Kidney glomerular epithelial cell (primary cell): Measurements from ENCODE around the gene ZCWPW1.
"Not testable (repeated sequence)": the region's sequence is repeated elsewhere in the genome, so short reads cannot be mapped to it uniquely, and the experiment has no call there.

Experiments used
- DNase-seq: peaks from one replicate; lab custom pipeline; 2025; lab: John Stamatoyannopoulos, UW

ZCWPW1 gene

DNA sequence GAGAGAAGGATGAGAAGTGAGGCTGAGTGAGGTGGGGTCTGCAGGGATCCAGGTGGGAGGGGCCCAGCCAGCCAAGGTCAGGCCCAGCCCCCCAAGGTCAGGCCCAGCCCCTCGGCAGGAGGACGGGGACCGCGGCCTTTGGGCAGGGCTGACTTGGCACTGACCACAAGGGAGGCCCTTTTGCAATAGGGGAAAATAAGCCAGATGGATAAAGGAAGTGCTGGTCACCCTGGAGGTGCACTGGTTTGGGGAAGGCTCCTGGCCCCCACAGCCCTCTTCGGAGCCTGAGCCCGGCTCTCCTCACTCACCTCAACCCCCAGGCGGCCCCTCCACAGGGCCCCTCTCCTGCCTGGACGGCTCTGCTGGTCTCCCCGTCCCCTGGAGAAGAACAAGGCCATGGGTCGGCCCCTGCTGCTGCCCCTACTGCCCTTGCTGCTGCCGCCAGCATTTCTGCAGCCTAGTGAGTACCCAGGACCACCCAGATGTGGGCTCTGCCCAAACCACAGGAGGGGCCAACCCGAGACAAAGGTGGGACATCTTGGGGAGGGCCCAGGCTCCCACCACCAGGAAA, 55.2 kb downstream of the ZCWPW1 start, which contains the start of gene PILRA:
PILRA (plus strand) TSS at position 227 of the 571 bp plus-strand sequence; CDS start at position 397, 170 bp downstream.
- DNase-seq = no peak

DNA sequence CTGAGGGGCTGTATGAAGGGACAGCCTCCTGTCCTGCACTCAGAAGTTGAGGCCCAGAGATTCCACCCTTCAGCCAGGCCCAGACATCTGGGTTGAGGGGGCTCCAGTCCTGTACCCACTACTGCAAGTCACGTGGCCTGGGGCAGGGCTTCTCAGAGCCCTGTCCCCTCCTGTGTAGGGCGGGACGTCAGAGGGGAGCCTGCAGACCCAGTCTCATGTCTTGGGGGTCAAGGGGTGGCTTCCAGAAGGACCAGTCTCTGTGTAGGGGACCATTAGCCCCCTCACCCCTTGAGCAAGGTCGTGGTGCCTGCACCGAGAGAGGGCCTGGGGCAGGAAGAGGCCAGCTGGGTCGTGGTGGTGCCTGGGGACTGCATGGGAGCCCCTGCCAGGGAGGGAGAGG, 55.8 kb downstream of the ZCWPW1 start:
- DNase-seq = no peak

DNA sequence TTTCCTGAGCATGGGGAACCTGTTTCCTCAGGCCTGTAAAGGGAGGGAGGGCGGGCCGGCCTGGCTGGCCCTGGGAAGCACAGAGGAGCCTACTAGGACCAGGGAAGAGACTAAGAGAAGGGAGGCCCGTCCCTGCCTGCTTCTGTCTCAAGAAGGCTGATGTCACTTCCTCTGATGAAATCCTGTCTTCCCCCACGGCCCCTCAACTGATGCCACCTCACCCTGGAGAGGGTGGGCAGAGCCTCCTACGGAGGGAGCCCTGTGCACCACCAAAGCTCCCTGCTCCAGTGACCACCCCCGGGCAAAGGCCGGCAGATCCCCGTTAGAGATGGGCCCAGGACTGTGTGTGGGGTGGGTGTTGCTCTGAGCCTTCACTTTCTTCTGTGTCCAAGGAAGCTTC, 56.2 kb downstream of the ZCWPW1 start:
- no peak for DNase-seq

DNA sequence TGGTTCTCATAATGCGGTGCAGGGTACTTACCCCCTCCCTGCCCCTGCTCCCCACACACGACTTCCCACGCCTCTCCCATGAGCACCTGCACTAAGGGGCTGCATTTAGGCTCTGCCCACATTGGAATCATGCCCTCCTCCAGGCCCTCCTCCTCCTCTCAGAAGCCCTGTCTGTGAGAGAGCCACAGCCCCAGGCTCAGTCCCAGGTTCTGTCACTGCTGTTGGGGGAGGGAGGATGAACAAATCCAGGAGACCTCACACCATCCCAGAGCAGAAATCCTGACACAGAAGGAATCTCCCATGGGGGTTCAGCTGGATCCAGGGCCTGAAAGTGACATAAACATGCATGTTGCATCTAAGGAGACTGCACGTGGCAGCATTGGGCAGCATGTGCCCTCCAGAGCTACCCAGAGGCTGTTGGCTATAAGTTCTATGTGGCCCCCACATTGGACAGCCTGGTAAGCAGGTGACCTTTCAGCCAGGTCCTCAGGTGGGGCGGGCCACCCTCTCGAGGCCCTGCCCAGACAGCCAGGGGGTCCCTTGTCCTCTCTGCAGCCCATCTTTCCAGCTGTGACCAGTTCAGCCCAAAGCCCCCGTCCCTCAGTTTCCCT, 56.8 kb downstream of the ZCWPW1 start:
- no peak for DNase-seq

DNA sequence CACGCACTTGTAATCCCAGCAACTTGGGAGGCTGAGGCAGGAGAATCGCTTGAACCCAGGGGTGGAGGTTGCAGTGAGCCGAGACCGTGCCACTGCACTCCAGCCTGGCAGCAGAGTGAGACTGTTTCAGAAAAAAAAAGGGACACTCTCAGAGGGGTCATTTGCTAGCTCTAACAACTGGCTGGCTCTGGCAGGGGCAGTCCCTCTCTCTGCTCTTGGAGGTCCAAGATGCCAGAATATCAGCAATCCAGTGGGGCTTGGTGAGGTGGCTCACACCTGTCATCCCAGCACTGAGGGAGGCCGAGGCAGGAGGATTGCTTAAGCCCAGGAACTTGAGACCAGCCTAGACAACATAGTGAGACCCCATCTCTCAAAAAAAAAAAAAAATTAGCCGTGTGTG, 57.8 kb downstream of the ZCWPW1 start:
- DNase-seq = no peak

DNA sequence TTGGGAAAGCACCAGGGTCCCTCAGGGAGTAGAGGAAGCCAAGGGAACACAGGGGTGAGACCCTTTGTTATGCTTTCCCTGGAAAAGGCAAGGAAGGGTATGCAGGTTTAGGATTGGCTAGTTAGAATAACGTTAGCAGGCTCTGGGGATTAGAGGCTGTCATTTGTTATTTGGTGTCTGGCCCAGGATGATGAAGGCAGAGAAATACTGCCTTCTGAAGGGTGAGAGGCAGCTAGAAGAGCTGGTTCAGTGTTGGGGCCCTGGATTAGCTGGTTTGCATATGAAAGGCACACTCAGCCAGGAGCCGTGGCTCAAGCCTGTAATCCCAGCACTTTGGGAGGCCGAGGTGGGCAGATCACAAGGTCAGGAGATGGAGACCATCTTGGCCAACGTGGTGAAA, 58.2 kb downstream of the ZCWPW1 start:
- DNase-seq = no peak

DNA sequence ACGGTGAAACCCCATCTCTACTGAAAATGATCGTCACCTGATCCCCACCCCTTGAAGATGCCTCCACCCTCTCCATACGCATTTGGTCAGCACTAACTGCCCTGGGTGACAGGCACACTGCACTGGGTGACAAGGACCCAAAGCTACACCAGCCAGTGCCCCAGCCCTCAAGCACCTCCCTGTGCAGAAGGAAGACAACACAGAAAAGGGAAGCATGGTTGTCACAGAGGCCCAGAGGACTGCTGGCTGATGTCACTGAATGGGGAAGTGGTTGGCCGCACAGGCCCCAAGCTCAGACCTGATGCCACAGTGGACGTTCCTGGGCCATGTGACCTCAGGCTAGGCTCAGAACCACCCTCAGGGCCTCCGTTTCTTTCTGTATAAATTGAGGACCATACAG, 59.4 kb downstream of the ZCWPW1 start:
- no peak for DNase-seq

DNA sequence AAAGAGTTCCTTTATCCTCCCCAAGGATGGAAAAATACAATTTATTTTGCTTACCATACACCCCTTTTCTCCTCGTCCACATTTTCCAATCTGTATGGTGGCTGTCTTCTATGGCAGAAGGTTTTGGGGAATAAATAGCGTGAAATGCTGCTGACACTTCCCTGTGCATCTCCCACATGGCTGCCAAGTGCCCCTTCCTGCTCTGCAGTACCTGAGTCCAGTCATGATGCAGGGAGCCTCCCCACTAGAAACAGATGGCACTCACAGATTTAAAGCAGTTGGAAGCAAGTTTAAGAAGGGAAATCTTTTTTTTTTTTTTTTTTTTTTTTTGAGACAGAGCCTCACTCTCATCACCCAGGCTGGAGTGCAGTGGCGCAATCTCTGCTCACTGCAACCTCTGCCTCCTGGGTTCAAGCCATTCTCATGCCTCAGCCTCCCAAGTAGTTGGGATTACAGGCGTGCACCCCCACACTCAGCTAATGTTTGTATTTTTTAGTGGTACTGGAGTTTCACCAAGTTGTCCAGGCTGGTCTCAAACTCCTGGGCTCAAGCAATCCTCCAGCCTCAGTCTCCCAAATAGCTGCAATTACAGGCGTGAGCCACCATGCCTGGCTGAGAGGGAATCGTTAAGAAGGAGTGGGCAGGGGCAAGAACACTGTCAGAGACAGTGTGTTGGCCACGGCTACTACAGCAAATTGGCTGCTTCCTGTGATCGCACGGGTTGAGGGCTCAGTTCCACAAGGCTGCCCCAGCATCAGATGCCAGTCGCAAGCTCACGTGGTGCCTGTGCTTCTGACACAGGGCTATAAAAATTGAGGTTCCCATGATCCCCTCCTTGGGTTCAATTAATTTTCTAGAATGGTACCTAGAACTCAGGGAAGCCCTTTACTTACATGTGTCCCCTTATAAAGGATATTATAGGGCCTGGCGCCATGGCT, 60.6 kb downstream of the ZCWPW1 start:
- no peak for DNase-seq

DNA sequence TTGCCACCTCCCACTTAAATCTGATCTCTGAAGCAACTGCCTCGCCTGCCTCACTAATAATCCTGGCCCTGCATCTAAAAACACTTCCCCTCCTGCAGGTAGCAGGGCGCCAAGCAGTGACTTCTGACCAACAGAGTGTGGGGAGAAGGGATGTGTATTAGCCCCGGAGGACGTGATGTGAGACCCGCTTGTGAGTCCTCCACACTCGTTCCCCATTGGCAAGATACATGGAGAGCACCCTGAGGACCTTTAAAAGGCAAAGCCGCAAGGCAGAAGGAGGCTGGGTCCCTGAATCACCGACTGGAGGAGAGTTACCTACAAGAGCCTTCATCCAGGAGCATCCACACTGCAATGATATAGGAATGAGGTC, 61.3 kb downstream of the ZCWPW1 start:
- DNase-seq = no peak

DNA sequence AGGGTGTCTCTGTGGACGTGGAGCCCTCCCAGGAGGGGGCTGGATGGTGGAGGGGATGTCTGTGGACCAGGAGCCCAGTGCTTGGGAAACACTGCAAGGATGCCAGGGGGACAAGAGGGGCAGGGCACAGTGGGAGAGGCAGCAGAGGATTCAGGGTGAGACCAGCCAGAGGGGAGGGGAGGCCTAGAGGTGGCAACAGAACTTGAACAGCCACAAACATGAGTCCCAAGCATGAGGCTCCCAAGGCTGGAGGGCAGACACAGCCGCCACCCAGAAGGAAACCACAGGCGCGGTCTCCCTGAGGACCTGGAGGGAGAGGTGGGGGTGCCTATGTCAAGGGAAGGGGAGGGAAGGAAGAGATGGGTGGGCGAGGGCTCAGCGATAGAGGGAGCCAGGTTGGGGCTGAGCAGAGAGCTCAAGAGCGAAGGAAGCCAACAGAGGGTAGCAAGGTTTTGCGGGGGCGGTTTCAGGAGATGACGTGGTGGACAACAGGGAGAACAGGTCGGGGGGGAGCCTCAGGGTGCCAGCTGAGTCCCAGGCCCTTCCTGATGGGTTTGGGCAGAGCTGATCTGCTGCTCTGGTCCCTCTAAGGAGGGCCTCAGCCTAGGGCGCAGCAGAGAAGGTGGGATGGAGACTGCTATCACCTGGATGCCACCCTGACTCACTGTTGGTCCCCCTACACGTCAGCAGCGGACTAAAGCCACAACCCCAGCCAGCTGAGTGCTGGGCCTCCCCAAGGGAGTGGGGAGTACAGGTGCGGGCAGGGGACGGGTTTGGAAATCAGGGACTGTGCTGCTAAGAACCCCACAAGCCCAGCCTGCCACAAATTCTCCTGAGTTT, 61.9 kb downstream of the ZCWPW1 start:
- DNase-seq = no peak

DNA sequence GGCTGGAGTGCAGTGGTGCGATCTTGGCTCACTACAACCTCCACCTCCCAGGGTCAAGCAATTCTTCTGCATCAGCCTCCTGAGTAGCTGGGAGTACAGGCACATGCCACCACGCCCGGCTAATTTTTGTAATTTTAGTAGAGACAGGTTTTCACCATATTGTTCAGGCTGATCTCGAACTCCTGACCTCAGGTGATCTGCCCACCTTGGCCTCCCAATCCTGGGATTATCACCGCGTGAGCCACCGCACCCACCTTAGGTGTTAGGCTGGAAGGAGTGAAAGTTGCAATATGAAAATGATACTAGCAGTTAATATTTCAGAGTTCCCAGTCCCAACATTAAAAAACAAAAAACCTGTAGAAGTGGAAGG, 62.5 kb downstream of the ZCWPW1 start:
- not testable (repeated sequence) for DNase-seq

DNA sequence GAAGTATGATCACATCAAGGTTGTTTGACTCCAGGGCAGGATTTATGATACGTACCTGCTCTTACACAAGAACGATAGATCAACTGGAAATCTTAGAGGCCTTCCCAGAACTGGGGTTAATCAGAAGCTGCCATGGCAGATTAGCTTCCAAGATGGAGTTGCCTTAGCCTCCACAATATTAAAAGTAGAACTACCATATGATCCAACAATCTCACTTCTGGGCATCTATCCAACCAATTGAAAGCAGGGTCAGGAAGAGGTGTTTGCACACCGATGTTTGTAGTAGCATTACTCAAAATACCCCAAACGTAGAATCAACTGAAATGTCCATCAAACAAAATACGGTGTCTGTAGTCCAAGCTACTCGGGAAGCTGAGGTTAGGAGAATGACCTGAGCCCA, 64.0 kb downstream of the ZCWPW1 start:
- DNase-seq = no peak

DNA sequence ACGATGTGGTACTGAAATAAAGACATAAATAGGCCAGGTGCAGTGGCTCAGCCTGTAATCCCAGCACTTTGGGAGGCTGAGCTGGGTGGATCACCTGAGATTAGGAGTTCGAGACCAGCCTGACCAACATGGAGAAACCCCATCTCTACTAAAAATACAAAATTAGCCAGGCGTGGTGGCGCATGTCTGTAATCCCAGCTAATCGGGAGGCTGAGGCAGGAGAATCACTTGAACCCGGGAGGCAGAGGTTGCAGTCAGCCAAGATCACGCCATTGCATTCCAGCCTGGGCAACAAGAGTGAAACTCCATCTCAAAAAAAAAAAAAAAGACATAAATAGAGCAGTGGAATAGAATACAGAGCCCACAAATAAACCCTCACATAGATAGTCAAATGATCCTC, 64.7 kb downstream of the ZCWPW1 start:
- not testable (repeated sequence) for DNase-seq

DNA sequence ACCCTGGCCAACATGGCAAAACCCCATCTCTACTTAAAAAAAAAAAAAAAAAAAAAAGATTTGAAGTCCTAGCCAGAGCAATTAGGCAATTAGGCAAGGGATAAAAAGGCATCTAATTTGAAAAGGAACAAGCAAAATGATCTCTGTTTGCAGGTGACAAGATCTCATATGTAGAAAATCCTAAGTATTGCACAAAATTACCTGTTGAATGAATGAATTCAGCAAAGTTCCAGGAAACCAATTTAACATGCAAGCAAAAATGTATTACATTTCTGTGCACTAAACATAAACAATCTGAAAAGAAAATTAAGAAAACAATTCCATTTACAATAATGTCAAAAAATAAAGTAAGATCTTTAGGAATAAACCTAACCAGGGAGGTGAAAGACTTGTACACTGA, 65.4 kb downstream of the ZCWPW1 start:
- DNase-seq = no peak

DNA sequence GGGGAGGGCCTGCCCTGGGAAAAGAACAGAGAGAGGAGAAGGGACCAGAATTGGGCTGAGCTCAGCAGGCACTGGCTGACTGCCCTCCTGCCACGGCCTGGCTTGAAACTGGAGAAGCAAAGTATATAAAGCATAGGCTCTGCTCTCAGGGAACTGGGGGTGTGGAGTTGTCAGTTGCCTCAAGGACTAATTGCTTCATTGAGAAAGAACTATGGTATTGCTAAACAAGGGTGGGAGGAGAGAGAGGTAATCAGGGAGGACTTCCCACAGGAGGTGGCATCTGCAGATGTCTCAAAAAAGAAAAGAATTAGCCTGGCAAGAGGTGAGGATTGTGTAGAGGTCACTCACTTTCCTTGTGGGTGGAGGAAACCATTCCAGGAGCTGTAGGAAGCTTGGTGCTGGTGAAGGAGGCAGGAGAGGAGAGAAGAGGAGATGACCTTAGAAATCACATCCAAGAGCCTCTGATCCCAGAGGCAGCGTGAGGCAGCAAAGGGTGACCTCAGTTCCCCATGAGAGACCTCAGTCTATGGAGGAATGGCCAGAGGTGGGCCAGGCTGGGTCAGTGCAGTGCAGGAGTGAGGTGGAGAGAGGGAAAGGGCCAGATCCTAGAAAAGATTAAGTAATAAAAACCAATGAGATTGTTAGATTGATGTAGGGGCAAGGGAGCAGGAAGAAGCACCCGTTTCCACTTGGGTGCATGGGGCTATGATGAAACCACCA, 68.2 kb downstream of the ZCWPW1 start:
- no peak for DNase-seq

DNA sequence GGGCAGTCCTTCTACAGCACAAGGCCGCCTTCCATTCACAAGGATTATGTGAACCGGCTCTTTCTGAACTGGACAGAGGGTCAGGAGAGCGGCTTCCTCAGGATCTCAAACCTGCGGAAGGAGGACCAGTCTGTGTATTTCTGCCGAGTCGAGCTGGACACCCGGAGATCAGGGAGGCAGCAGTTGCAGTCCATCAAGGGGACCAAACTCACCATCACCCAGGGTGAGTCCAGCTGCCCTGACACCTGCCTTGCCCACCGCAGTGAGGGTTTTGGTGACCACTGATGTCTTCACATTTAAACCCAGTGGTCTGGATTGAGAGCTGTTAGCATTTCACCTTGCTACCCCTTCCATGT, 69.7 kb downstream of the ZCWPW1 start:
- DNase-seq = no peak

DNA sequence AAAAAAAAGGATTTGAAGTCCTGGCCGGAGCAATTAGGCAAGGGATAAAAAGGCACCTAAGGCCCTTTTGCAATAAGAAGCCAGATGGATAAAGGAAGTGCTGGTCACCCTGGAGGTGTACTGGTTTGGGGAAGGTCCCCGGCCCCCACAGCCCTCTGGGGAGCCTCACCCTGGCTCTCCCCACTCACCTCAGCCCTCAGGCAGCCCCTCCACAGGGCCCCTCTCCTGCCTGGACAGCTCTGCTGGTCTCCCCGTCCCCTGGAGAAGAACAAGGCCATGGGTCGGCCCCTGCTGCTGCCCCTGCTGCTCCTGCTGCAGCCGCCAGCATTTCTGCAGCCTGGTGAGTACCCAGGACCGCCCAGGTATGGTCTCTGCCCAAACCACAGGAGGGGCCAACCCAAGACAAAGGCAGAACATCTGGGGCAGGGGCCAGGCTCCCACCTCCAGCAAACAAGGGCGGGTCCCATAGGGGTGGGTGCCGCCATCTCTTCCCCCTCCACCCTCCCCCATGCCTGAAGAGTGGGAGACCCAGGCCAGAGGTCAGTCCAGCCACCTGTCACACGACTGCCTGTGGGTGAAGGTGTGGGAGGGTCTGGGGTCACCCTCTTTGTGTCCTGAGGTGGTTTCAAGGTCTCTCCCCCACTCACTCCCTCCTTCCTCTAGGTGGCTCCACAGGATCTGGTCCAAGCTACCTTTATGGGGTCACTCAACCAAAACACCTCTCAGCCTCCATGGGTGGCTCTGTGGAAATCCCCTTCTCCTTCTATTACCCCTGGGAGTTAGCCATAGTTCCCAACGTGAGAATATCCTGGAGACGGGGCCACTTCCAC, 70.3 kb downstream of the ZCWPW1 start, which contains the start of gene PILRB:
PILRB (plus strand) TSS at position 91 of the 830 bp plus-strand sequence; CDS start at position 277, 186 bp downstream.
- no peak for DNase-seq

DNA sequence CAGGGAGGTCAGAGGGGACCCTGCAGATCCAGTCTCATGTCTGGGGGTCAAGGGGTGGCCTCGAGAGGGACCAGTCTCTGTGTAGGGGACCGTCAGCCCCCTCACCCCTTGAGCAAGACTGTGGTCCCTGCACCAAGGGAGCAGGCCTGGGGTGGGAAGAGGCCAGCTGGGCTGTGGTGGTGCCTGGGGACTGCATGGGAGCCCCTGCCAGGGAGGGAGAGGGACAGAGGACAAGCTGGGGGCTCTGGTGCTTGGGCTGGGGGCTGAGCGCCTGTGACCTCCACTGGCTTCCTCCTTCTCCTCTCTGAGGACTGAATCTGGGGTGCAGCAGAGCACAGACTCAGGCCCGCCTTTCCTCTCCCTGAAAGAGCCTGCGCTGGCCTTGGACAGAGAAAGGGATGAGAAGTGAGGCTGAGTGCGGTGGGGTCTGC, 71.4 kb downstream of the ZCWPW1 start:
- DNase-seq = no peak

DNA sequence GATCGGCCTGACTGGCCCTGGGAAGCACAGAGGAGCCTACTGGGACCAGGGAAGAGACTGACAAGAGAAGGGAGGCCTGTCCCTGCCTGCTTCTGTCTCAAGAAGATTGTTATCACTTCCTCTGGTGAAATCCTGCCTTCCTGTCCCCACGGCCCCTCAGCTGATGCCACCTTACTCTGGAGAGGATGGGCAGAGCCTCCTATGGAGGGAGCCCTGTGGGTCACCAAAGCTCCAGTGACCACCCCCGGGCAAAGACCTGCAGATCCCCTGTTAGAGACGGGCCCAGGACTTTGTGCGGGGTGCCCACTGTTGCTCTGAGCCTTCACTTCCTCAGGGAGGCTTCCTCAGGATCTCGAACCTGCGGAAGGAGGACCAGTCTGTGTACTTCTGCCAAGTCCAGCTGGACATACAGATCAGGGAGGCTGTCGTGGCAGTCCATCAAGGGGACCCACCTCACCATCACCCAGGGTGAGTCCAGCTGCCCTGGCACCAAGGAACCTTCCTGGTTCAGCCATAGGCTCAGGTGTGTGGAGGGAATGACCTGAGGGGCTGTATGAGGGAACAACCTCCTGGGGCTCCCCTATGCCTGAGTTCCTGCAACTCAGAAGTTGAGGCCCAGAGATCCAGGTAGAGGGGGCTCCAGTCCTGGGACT, 72.0 kb downstream of the ZCWPW1 start:
- no peak for DNase-seq

DNA sequence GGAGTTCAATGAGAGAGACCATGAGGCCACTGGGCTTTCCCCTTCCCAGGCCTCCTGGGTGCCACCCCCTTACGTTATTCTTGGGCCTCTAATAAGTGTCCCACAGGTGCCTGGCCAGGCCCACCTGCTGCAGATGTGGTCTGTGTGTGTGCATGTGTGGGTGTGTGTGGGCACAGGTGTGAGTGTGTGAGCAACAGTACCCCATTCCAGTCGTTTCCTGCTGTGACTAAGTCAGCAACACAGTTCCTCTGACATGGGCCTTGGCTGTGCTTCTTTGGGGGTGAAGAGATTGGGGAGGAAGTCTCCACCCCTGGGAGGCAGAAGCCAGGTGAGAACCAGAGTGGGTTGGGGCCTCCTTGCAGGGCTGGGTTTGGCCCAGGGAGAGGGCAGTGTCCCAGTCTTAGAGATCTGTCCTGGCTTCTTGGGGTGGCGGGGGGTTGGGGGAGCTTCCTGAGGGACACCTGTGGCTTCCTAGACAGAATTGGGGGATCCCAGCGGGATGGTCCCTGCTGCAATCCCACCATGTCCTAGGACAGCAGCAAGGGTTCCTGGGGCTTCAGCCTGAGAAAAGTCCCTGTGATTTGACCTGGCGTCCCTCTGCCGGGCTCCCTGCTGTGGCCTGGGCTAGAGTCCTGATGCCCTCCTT, 74.7 kb downstream of the ZCWPW1 start:
- DNase-seq = no peak
